ENCODE measurements around the gene PSMD13. TPM values are rescaled to one million over a fixed set of nuclear protein-coding genes. Genes with fewer than 3 reads are reported as not detected.
"Not testable (repeated sequence)": the region's sequence is repeated elsewhere in the genome, so short reads cannot be mapped to it uniquely, and the experiment has no call there.

The PSMD13 gene
- total RNA-seq: 80.8 and 91.8 TPM in 2 replicates
- polyA plus RNA-seq: 125 and 146 TPM in 2 replicates

DNA sequence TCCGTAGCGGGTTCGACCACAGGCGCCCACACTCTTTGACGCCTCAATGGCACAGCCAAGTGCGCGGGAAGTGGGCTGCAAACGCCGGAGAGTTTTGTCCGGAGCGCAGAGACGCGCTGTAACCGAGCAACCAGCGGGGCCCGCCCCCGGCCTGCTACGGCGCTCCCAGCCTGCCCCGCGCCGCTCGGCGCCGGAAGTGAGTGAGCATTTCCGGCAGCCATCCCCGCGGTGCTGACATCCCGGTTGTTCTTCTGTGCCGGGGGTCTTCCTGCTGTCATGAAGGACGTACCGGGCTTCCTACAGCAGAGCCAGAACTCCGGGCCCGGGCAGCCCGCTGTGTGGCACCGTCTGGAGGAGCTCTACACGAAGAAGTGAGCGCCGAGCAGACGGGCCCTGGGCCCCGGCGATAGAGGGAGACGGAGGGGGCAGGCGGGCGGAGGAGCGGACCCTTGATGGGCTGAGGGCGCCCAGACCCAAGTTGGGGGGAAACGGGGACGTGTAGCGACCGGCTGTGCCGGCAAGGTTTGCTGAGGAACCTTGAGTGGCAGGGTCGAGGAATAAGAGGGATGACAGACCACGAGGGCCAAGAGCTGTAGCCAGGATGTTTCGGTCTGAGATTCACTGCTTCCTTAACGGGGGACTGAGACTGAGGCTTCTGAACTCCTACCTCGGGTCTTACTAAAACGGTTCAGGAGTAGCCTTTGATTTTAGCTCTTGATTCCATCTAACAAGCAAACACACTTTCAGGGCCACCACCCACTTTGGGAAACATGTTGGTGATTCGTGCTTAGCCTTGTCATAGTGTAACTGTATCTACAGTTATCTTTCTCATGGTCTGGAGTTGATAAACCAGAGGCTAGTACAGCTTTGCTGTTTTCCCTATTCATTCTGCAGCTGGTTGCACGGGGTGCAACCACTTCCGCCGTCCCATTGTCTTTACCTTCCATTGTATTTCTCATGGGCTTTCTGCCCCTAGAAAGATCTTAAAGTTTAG, at the start of gene PSMD13:
Gene PSMD13, plus strand, starts transcription at position 203 of the 994 bp plus-strand sequence. Its CDS starts 74 bp downstream, at position 277.
- H3K36me3 ChIP-seq (replicated peaks; ENCODE audit: insufficient read depth, low read depth): no peaks in the 10 kb centered on the region
- peak within 1 kb of the TSS; percentile 100 for H3K27ac ChIP-seq
- H3K79me2 ChIP-seq: peaks cover 65% of the 10 kb centered on the region
- peak; percentile 94 for DNase-seq (ENCODE audit: low spot score)
- no peaks in the 10 kb centered on the region for H3K9me3 ChIP-seq (ENCODE audit: low read depth)
- TF ChIP-seq EZH2 (IDR thresholded peaks at IDR 0.05; ENCODE audit: borderline replicate concordance): no peak
- TF ChIP-seq, protein P1, sequence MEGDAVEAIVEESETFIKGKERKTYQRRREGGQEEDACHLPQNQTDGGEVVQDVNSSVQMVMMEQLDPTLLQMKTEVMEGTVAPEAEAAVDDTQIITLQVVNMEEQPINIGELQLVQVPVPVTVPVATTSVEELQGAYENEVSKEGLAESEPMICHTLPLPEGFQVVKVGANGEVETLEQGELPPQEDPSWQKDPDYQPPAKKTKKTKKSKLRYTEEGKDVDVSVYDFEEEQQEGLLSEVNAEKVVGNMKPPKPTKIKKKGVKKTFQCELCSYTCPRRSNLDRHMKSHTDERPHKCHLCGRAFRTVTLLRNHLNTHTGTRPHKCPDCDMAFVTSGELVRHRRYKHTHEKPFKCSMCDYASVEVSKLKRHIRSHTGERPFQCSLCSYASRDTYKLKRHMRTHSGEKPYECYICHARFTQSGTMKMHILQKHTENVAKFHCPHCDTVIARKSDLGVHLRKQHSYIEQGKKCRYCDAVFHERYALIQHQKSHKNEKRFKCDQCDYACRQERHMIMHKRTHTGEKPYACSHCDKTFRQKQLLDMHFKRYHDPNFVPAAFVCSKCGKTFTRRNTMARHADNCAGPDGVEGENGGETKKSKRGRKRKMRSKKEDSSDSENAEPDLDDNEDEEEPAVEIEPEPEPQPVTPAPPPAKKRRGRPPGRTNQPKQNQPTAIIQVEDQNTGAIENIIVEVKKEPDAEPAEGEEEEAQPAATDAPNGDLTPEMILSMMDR (IDR thresholded peaks at IDR 0.05; ENCODE audit: poor library complexity): no peak
- no peak for TF ChIP-seq EZH2phosphoT487 (IDR thresholded peaks at IDR 0.05; ENCODE audit: low read depth, severe bottlenecking, unreplicated experiment)
- H3K4me2 ChIP-seq: peak within 1 kb of the TSS; percentile 99
- H3K4me1 ChIP-seq (ENCODE audit: insufficient read depth): peaks cover 10% of the 10 kb centered on the region
- H4K20me1 ChIP-seq (ENCODE audit: insufficient read depth, poor library complexity, severe bottlenecking): no peaks in the 10 kb centered on the region
- 2% methylated on average over 55 of the region's 62 CpGs for WGBS (ENCODE audit: low lambda C conversion rate, missing lambda C conversion rate)
- no peaks in the 10 kb centered on the region for H3K9me2 ChIP-seq (replicated peaks; ENCODE audit: insufficient read depth)
- peak within 1 kb of the TSS; percentile 91 for H3K4me3 ChIP-seq
- peak within 1 kb of the TSS; percentile 100 for H2AFZ ChIP-seq
- H3K27me3 ChIP-seq: no peaks in the 10 kb centered on the region

DNA sequence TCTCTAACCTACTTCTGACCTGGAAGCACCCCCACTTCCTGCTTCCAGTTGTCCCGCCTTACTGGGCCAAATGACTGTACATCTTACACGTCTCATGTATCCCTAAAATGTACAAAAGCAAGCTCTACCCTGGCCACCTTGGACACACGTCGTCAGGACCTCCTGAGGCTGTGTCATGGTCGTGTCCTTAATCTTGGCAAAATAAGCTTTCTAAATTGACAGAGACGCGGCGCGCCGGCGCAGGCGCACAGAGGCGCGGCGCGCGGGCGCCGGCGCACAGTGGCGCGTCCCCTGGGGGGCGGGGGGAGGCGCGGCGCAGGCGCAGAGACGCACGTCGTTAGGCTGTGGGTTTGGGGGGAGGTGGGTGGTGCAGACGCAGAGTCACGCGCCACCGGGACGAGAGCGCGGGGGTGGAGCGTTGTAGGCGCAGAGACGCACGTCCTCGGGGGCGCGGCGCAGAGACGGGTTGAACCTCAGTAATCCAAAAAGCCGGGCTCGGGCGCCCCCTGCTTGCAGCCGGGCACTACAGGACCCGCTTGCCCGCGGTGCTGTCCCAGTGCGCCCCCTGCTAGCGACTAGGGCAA, 47.5 kb upstream of the PSMD13 start:
- 95% methylated on average over 32 of the region's 55 CpGs for WGBS (ENCODE audit: low lambda C conversion rate, missing lambda C conversion rate)
- DNase-seq (ENCODE audit: low spot score): not testable (repeated sequence)

DNA sequence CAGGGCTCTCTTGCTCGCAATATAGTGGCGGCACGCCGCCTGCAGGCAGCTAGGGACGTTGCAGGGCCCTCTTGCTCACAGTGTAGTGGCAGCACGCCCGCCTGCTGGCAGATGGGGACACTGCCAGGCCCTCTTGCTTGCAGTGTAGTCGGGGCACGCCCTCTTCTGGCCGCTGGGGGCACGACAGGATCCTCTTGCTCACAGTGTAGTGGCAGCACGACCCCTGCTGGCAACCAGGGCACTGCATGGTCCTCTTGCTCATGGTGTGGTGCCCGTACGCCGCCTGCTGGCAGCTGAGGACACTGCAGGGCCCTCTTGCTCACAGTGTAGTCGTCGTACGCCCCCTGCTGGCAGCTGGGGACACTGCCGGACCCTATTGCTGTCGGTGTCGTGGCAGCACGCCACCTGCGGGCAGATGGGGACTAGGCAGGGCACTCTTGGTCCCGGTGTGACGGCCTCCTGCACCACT, 46.9 kb upstream of the PSMD13 start:
- H3K36me3 ChIP-seq (replicated peaks; ENCODE audit: insufficient read depth, low read depth); H3K27ac ChIP-seq; H3K9me2 ChIP-seq (replicated peaks; ENCODE audit: insufficient read depth); H2AFZ ChIP-seq; H4K20me1 ChIP-seq (ENCODE audit: insufficient read depth, poor library complexity, severe bottlenecking); H3K4me2 ChIP-seq; H3K27me3 ChIP-seq; H3K4me1 ChIP-seq (ENCODE audit: insufficient read depth); DNase-seq (ENCODE audit: low spot score); H3K4me3 ChIP-seq; H3K9me3 ChIP-seq (ENCODE audit: low read depth); H3K79me2 ChIP-seq: not testable (repeated sequence)
- 87% methylated on average over 10 of the region's 25 CpGs for WGBS (ENCODE audit: low lambda C conversion rate, missing lambda C conversion rate)

More for the DNA sequence above, 47.5 kb upstream of the PSMD13 start:
- not testable (repeated sequence) for H3K27me3 ChIP-seq; H3K27ac ChIP-seq; H3K4me1 ChIP-seq (ENCODE audit: insufficient read depth); H3K36me3 ChIP-seq (replicated peaks; ENCODE audit: insufficient read depth, low read depth); H3K4me2 ChIP-seq; H3K79me2 ChIP-seq; H3K9me3 ChIP-seq (ENCODE audit: low read depth); H4K20me1 ChIP-seq (ENCODE audit: insufficient read depth, poor library complexity, severe bottlenecking); H3K9me2 ChIP-seq (replicated peaks; ENCODE audit: insufficient read depth); H2AFZ ChIP-seq; H3K4me3 ChIP-seq

DNA sequence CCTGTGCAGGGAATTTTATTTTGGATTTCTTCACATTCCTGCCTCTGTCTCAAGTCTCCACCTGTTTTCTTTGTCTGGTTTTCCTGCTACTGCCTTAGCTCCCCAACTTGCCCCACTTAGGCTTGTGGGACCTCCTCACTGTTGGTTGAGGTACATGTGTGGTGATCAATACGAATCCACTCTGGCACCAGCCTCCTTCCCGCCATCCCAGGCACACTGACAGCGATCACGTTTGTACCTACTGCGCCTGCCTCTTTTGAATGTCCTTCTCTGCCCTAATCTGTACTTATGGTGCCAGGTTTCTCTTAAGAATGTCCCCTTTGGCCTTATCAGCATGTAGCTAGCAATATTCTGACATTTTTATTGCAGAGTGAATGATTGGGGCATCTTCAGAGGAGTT, 46.2 kb upstream of the PSMD13 start:
- H3K4me3 ChIP-seq; H3K4me1 ChIP-seq (ENCODE audit: insufficient read depth); H4K20me1 ChIP-seq (ENCODE audit: insufficient read depth, poor library complexity, severe bottlenecking); H3K27ac ChIP-seq; H3K4me2 ChIP-seq; H3K79me2 ChIP-seq; H3K36me3 ChIP-seq (replicated peaks; ENCODE audit: insufficient read depth, low read depth); H2AFZ ChIP-seq; H3K9me2 ChIP-seq (replicated peaks; ENCODE audit: insufficient read depth); DNase-seq (ENCODE audit: low spot score); H3K27me3 ChIP-seq; H3K9me3 ChIP-seq (ENCODE audit: low read depth): not testable (repeated sequence)
- WGBS (ENCODE audit: low lambda C conversion rate, missing lambda C conversion rate): 85% methylated on average over 5 of the region's 5 CpGs

Data from hepatocyte (in vitro differentiated cells).